Natural killer cell (primary cell): ENCODE measurements around the gene SULT2B1. TPM values are rescaled to one million over a fixed set of nuclear protein-coding genes. Genes with fewer than 3 reads are reported as not detected.

Source experiments
- ATAC-seq, 3 donors: fragments of 150-1000 bp in 2 of 3; fragments of 200-7000 bp in 1 of 3; cut with Tn5 transposase; 1 replicate in 1 of 3; 2 replicates in 2 of 3; pipeline ENCODE4 v1.10.0; 2021; ENCODE audit warnings: mild to moderate bottlenecking in 2 of 3, moderate library complexity in 2 of 3
- DNase-seq, 2 donors: peaks; one replicate each; pipeline versions ENCODE4 v3.0.0 to v3.0.0-alpha.2; 2013 to 2021; ENCODE audit warnings: mixed read lengths in 1 of 2
- H3K27ac ChIP-seq: one replicate; pipeline ENCODE4 v1.5.1; 2013; ENCODE audit warnings: mild to moderate bottlenecking, low read length
- H3K27me3 ChIP-seq: one replicate; pipeline ENCODE4 v1.6.1; 2013; ENCODE audit warnings: low read length; ENCODE audit not compliant: control insufficient read depth, insufficient read depth
- H3K36me3 ChIP-seq: one replicate; pipeline ENCODE4 v1.6.1; 2013; ENCODE audit warnings: low read length; ENCODE audit not compliant: control insufficient read depth, insufficient read depth
- H3K4me1 ChIP-seq: one replicate; pipeline ENCODE4 v1.6.1; 2013; ENCODE audit warnings: low read length; ENCODE audit not compliant: control insufficient read depth, insufficient read depth
- H3K4me3 ChIP-seq: one replicate; pipeline ENCODE4 v1.5.1; 2013; ENCODE audit warnings: low read length
- H3K9me3 ChIP-seq: one replicate; pipeline ENCODE4 v1.6.1; 2013; ENCODE audit warnings: low read length; ENCODE audit not compliant: control insufficient read depth, insufficient read depth
- H3K27ac Mint-ChIP-seq, 2 donors: one replicate each; pipeline ENCODE4 v1.8.0; 2022; ENCODE audit warnings: mild to moderate bottlenecking in 2 of 2, mixed read lengths in 2 of 2, moderate library complexity in 1 of 2
- H3K27me3 Mint-ChIP-seq, 2 donors: one replicate each; pipeline ENCODE4 v1.8.0; 2022; ENCODE audit warnings: low read depth in 2 of 2, mixed read lengths in 2 of 2
- H3K36me3 Mint-ChIP-seq: one replicate; pipeline ENCODE4 v1.8.0; 2022; ENCODE audit warnings: mixed read lengths
- H3K4me1 Mint-ChIP-seq, 2 donors: one replicate each; pipeline ENCODE4 v1.8.0; 2022; ENCODE audit warnings: mixed read lengths in 2 of 2
- H3K4me3 Mint-ChIP-seq: one replicate; pipeline ENCODE4 v1.8.0; 2022; ENCODE audit warnings: mild to moderate bottlenecking, moderate library complexity, mixed read lengths
- H3K9me3 Mint-ChIP-seq, 2 donors: one replicate each; pipeline ENCODE4 v1.8.0; 2022; ENCODE audit warnings: mixed read lengths in 2 of 2
- WGBS: methylation state at CpG from one replicate; pipeline ENCODE4 v1.1.7; 2013; ENCODE audit warnings: missing lambda C conversion rate; ENCODE audit not compliant: insufficient coverage; 5-methylcytosine and 5-hydroxymethylcytosine counted together
- intact Hi-C: fragments of 100-400 bp; cut with micrococcal nuclease; formaldehyde crosslinking; loops from one replicate; pipeline ENCODE4 v1.14.2; 2022
- total RNA-seq, 4 donors: library from RNA; stranded (reverse); fragments of 120-200 nt in 1 of 4; gene quantifications; one replicate each; pipeline versions ENCODE4 v1.2.3 to v1.2.4, GENCODE V29; 2013 to 2022
- TF ChIP-seq, protein P1 (sequence below): fragments of 200-600 bp; IDR thresholded peaks from one replicate; pipeline ENCODE4 v1.8.0; 2022; ENCODE audit warnings: antibody characterized with exemption

The SULT2B1 gene
- total RNA-seq, 3 donors from 2014 or later (not counting 1 experiment from before 2014, with no cell fraction given): 0.40 TPM; not detected in 2

DNA sequence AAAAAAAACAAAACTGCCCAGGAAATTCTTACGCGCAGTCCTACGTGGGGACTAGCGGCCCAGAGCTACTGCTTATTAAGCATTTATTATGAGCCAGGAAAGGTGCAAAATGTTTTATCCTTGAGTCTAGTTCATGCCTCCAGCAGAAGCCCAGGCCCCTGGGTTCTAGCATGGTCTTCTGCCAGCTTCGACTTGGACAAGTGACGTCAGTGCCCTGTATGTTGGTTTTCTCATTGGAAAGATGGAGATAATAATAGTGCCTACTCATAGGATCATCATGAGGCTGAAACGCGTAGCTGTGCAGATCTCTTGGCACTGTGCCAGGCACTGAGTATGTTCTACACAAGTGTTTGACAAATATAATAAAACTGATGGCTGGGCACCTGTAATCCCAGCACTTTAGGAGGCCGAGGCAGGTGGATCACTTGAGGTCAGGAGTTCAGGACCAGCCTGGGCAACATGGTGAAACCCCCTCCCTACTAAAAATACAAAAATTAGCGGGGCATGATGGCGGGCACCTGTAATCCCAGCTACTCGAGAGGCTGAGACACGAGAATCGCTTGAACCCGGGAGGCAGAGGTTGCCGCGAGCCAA, 12.4 kb upstream of the SULT2B1 start:
- TF ChIP-seq, protein P1, sequence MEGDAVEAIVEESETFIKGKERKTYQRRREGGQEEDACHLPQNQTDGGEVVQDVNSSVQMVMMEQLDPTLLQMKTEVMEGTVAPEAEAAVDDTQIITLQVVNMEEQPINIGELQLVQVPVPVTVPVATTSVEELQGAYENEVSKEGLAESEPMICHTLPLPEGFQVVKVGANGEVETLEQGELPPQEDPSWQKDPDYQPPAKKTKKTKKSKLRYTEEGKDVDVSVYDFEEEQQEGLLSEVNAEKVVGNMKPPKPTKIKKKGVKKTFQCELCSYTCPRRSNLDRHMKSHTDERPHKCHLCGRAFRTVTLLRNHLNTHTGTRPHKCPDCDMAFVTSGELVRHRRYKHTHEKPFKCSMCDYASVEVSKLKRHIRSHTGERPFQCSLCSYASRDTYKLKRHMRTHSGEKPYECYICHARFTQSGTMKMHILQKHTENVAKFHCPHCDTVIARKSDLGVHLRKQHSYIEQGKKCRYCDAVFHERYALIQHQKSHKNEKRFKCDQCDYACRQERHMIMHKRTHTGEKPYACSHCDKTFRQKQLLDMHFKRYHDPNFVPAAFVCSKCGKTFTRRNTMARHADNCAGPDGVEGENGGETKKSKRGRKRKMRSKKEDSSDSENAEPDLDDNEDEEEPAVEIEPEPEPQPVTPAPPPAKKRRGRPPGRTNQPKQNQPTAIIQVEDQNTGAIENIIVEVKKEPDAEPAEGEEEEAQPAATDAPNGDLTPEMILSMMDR: no peak
- Histone ChIP-seq H3K36me3 (no peaks in the 10 kb centered on the region), H3K27ac (no peak overlapping the region), H3K4me3 (no peak overlapping the region), H3K4me1 (no peaks in the 10 kb centered on the region), H3K27me3 (no peaks in the 10 kb centered on the region), H3K9me3 (no peaks in the 10 kb centered on the region)
- Mint-ChIP-seq H3K4me1 (no peaks in the 10 kb centered on the region), H3K27me3 (no peaks in the 10 kb centered on the region), H3K27ac (no peak overlapping the region), H3K36me3 (no peaks in the 10 kb centered on the region), H3K9me3 (no peaks in the 10 kb centered on the region), H3K4me3 (no peak overlapping the region)
- DNase-seq: peak in 1 of 2 donors; percentile 25
- intact Hi-C loops: no loop called here
- ATAC-seq: no peak
- 92% methylated on average over 17 of the region's 17 CpGs for WGBS

GRCh38 chr19:48540110-48540509, 11.9 kb upstream of the SULT2B1 start:
- ATAC-seq (no peak), DNase-seq (no peak)
- H3K9me3 Mint-ChIP-seq: no peaks in the 10 kb centered on the region
- no peaks in the 10 kb centered on the region for H3K4me1 Mint-ChIP-seq
- Histone ChIP-seq H3K4me1 (no peaks in the 10 kb centered on the region), H3K4me3 (no peak overlapping the region), H3K27ac (no peak overlapping the region), H3K36me3 (no peaks in the 10 kb centered on the region), H3K27me3 (no peaks in the 10 kb centered on the region), H3K9me3 (no peaks in the 10 kb centered on the region)
- H3K4me3 Mint-ChIP-seq: no peak overlapping the region
- H3K27ac Mint-ChIP-seq: no peak overlapping the region
- H3K27me3 Mint-ChIP-seq: no peaks in the 10 kb centered on the region
- no peaks in the 10 kb centered on the region for H3K36me3 Mint-ChIP-seq
- TF ChIP-seq, protein P1: no peak
- intact Hi-C loops: no loop called here
- WGBS: 91% methylated on average over 7 of the region's 7 CpGs

GRCh38 chr19:48541813-48542212, 10.2 kb upstream of the SULT2B1 start:
- Histone ChIP-seq H3K4me1 (no peaks in the 10 kb centered on the region), H3K4me3 (no peak overlapping the region), H3K27ac (no peak overlapping the region), H3K27me3 (no peaks in the 10 kb centered on the region), H3K36me3 (no peaks in the 10 kb centered on the region), H3K9me3 (no peaks in the 10 kb centered on the region)
- Mint-ChIP-seq H3K9me3 (no peaks in the 10 kb centered on the region), H3K27ac (no peak overlapping the region), H3K36me3 (no peaks in the 10 kb centered on the region), H3K27me3 (no peaks in the 10 kb centered on the region), H3K4me1 (no peaks in the 10 kb centered on the region), H3K4me3 (no peak overlapping the region)
- DNase-seq: no peak
- intact Hi-C loops: no loop called here
- WGBS: 95% methylated on average over 6 of the region's 6 CpGs
- ATAC-seq: no peak
- TF ChIP-seq, protein P1: no peak

DNA sequence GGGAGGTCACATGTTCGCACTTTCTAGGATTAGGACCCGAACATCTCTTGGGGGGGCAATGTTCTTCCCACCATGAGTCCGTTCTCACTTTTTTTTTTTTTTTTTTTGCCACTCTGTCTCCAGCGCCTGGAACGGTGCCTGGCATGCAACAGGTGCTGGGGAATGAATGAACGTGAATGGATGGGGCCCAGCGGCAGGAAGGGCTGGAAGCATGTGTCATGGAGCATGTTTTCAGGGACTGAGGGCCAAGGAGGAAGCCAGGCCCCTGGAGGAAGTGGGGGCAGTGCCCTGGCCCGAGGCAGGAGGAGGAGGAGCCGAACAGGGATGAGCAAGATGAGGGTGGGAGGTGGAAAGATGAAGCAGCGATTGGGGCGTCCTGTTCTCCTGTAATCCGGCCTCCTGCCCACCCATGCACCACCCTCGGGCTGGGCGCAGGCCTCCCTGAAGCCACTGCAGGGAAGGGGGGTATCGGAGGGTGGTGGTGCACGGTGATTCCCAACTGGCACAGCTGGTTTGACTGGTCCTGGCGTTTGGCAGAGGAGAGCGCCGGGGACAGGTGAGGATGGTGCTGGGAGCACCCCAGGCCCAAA, 8.8 kb upstream of the SULT2B1 start:
- no peak for ATAC-seq
- no peak overlapping the region for H3K4me3 Mint-ChIP-seq

More for the DNA sequence above, 8.8 kb upstream of the SULT2B1 start:
- intact Hi-C loops: no loop called here
- no peaks in the 10 kb centered on the region for H3K4me1 ChIP-seq
- 53% methylated on average over 19 of the region's 19 CpGs for WGBS
- DNase-seq: no peak
- H3K27me3 ChIP-seq: no peaks in the 10 kb centered on the region
- H3K4me3 ChIP-seq: no peak overlapping the region
- no peak overlapping the region for H3K27ac ChIP-seq
- TF ChIP-seq, protein P1: no peak
- Mint-ChIP-seq H3K27me3 (no peaks in the 10 kb centered on the region), H3K4me1 (no peaks in the 10 kb centered on the region), H3K36me3 (no peaks in the 10 kb centered on the region), H3K9me3 (no peaks in the 10 kb centered on the region), H3K27ac (no peak overlapping the region)
- H3K36me3 ChIP-seq: no peaks in the 10 kb centered on the region
- no peaks in the 10 kb centered on the region for H3K9me3 ChIP-seq
